HuH-7.5 (cell line): ENCODE results near the gene MAPK8IP3.
"Not testable (repeated sequence)": the region's sequence is repeated elsewhere in the genome, so short reads cannot be mapped to it uniquely, and the experiment has no call there.

Experiments
- DNase-seq: peaks from one replicate; pipeline ENCODE4 v3.0.0; 2011; ENCODE audit warnings: low spot score

Gene MAPK8IP3

GRCh38 chr16:1678500-1679098 is 27.4 kb upstream of the MAPK8IP3 start:
- DNase-seq = peak; percentile 31

DNA sequence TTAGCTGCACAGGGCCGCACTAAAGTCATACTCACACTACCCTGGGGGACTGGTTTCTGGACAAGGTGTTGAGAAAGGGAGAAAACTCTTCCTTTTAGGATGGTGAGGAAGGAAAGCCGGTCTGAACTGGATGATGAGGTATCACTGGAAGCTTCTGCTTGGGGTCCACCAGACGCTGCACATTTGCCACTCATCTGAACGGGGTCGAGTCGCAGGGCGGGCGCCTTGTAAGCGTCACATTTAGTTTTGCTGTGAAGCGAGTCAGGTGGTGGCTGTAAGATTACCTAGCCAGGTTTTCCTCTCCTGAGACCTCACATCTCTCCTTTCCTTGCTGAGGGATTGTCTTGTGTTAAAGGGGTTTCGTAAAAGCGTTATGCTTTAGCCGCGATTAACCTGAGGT is 25.6 kb upstream of the MAPK8IP3 start:
- DNase-seq = no peak

DNA sequence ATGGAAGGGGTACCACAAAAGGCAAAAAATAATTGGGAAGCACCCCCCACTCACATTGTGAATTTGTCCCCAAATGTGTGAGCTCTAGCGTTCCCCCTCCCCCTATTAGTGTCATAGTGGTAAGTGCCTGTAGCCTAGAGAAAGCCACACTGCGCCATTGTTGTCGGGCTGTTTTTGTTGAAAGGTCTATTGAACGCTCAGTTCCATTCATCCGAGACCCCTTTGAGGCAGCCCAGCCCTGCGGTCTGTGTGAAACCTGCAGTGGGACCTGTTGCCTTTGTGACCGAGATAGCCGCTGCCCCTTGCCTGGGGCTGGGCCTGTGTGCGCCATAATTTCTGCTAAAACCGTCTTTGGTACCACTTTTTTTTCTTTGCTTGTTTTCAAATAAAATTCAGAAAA is 25.0 kb upstream of the MAPK8IP3 start:
- no peak for DNase-seq

DNA sequence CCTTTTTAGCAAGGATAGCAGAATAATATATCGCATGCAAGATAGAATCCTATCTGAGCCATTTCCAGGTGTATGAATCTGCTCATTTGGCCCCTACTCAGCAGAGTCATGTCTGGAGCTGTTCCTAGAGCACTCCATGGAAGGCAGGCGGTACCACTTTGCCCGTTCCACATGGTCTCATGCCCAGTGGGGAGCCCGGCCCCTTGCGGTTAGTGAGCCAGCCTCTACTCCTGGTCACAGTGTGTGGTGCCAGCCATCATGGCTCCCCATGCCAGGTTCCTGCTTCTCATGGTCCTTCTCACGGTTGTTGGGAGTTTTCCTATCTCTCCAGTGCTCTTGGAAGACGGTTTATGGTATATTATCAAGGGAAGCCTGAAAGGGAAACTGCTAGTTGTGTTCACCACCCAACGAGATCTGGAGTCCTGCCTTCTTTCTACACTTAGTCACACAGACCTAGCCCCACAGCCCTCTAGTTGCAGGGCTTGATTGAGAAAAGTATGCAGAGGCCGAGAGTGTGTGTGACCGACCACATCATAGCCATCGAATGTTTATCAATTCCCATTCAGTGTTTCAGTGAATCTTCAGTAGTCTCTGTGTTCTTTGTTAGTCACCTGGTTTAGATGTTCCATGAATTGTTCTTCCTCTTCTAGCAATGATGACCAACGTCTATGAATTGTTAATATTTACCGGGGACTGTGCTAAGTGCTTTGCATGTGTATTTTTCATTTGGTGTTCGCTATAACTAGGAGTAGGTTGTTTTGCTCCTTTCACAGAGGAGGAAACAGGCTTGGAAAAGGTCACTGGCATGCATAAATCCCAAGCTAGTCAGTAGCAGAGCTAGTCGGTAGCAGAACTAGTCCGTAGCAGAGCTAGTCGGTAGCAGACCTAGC is 18.3 kb upstream of the MAPK8IP3 start:
- no peak for DNase-seq

- peak; percentile 78 for DNase-seq
These were observed 17.0 kb upstream of the MAPK8IP3 start for GRCh38 chr16:1688807-1689560.

DNA sequence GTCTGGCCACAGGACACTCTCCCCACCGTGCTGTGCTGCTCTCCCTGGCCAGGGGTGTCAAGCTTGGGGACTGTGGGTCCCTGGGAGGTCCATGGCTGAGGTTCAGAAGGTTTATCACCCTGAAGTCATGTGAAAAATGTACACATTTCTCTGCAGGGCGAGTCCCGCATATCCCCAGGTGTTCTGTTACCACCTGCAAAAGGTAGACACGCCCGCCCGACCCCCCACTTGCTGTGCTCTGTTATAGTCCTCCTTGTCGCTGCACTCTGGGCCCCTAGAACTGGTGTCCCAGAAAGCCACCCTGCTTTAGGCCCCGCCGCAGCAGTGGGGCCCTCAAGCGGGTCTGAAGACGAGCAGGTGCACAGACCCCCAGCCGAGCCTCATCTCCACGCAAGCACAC is 16.1 kb upstream of the MAPK8IP3 start:
- no peak for DNase-seq

DNA sequence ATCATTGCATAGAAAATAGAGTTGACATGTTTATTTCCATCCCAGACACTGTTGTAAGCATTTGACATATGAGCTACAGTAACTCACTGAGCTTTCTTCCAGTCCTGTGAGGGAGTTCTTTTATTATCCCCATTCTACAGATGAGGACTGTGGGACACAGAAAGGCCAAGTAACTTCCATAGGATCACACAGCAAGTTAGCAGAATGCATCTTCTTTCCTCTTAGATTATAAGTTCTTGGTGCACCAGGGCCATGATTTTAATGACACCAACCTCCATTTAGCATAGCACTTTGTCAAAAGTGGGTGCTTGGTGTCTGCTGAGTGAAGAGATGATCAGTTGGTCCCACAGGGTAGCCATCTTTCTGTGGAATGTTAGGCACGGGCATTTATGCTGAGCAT is 15.2 kb upstream of the MAPK8IP3 start:
- DNase-seq = no peak

DNA sequence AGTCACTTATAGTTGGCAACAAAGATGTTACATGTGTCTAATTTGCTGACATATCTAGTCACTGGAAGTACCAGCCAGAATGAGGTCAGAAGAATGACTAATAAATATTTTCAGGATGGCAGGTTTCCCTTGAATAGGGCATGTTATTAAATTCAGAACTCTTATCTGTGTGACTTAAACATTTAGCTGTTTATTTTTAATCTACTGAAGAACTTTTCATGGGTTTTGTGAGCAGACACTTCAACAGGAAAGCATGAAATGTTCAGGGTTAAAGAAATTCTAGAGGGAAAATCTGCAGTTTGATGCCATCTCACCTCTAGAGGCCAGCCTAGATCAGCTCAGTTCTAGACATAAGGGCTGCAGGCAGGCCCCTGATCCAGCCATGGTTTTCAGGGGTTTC is 14.7 kb upstream of the MAPK8IP3 start:
- DNase-seq = no peak

- DNase-seq = no peak
These were observed 14.0 kb upstream of the MAPK8IP3 start for GRCh38 chr16:1691956-1692355.

DNA sequence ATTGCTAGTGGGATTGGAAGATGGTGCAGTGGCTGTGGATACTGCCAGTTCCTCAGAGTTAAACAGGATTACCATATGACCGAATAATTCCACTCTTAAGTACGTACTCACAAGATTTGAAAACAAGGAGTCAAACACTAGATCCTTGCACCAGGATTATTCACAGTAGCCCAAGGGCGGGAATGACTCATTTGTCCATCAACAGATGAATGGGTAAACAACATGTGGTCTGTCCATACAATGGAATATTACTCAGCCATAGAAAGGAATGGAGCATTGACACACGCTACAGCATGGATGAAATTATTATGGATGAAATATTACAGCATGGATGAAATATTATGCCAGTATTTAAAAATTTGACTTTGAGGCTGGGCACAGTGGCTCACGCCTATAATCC is 9.1 kb upstream of the MAPK8IP3 start:
- DNase-seq = no peak

DNA sequence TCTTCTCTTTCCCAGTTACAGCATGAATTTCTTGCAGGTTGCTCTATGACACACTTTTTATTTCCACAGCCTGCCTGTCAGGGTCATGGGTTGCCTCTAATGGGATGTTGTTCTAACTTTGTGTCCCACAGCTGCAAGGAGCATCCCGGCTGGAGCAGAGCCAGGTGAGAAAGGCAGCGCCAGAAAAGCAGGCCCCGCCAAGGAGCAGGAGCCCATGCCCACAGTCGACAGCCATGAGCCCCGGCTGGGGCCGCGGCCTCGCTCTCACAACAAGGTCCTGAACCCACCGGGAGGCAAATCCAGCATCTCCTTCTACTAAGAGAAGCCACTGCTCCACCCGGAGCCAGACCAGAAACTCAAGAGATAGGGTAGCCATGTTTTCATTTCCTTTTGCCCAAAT is 7.3 kb upstream of the MAPK8IP3 start:
- DNase-seq = no peak

DNA sequence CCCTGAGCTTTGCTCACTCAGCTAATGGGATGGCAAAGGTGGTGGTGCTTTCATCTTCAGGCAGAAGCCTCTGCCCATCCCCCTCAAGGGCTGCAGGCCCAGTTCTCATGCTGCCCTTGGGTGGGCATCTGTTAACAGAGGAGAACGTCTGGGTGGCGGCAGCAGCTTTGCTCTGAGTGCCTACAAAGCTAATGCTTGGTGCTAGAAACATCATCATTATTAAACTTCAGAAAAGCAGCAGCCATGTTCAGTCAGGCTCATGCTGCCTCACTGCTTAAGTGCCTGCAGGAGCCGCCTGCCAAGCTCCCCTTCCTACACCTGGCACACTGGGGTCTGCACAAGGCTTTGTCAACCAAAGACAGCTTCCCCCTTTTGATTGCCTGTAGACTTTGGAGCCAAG is 5.7 kb upstream of the MAPK8IP3 start:
- no peak for DNase-seq

DNA sequence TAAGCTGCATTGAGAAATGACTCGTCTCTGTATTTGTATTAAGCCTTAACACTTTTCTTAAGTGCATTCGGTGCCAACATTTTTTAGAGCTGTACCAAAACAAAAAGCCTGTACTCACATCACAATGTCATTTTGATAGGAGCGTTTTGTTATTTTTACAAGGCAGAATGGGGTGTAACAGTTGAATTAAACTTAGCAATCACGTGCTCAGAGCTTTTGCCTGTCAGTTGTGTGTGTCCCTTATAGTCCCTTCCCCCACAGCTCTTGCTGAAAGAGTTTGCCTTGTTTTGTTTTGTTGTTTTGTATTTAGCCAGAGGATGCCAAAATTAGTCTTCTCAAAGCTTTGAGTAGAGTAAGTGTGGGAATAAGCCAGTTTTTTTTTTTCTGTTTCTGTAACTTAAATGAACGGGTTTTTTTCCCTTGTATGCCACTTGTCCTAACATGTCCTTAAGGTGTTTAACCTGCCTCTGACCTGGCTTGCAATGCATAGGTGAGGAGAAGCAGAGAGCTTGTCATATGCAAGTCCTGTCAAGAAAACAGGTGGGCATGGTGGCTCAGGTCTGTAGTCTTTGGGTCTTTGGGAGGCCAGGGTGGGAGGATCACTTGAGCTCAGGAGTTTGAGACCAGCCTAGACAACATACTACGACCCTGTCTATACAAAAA is 4.6 kb upstream of the MAPK8IP3 start:
- DNase-seq = no peak

DNA sequence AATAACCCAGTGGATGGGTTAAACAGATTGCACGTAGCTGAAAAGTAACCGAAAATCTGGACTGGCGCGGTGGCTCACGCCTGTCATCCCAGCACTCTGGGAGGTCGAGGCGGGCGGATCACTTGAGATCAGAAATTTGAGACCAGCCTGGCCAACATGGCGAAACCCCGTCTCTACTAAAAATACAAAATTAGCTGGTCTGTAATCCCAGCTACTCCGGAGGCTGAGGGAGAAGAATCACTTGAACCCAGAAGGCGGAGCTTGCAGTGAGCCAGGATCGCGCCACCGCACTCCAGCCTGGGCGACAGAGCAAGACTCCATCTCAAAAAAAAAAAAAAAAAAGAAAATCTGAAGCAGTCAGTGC is 689 bp upstream of the MAPK8IP3 start:
- DNase-seq = not testable (repeated sequence)

DNA sequence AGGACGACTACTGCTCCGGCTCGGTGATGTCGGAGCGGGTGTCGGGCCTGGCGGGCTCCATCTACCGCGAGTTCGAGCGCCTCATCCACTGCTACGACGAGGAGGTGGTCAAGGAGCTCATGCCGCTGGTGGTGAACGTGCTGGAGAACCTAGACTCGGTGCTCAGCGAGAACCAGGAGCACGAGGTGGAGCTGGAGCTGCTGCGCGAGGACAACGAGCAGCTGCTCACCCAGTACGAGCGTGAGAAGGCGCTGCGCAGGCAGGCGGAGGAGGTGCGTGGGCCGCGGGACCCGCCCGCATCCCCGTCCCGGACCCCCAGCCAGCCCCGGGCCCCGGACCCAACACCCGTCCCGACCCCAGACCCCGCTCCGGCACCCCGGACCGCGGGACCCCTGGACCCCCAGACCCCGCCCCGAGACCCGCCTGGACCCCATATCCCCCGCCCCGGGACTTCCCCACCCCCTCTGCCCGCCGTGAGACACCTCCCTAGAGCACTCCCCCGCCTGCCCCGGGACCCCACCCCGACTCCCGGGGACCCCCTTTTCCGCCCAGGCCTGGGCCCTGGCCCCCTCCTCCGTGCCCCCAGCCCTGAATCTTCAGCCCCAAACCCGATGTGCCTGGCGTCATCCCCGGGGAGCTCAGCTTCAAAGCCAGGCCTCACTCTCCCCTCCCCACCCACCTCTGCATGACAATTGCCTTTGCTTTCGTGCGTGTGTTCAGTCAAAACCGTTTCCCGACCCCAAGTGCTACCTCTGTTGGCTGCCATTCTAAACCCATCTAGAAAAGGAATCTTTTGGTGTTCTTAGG is 594 bp downstream of the MAPK8IP3 start:
- DNase-seq = peak; percentile 52

DNA sequence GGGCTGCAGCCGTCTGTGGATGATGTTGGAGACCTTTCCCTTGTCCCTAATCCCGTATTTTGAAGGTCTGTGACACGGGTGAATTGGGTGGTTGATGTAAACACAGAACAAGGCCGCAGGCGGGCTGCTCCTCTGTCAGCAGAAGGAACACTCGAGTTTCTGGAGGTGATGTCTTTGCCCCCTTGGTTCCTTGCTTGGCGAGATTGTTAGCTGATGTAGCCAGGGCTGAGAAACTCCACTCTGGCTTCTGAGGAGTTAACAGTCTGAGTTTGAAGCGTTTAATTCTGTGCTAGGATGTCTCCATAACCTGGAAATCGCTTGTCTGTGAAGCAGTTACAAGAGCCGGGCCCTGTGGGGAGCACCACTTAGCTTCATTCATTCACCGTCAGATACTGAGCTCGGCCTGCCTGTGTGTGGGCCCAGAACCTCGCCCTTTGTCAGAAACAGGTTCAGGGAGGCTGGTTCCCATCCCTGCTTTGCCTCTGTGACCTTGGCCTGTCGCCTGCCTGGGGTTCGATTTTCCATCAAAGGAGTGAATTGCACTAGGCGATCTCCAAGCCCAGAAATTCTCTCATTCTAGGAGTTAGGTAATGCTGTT is 1.3 kb downstream of the MAPK8IP3 start:
- no peak for DNase-seq

- DNase-seq = no peak
These were observed 2.2 kb downstream of the MAPK8IP3 start for GRCh38 chr16:1708083-1708767.

DNA sequence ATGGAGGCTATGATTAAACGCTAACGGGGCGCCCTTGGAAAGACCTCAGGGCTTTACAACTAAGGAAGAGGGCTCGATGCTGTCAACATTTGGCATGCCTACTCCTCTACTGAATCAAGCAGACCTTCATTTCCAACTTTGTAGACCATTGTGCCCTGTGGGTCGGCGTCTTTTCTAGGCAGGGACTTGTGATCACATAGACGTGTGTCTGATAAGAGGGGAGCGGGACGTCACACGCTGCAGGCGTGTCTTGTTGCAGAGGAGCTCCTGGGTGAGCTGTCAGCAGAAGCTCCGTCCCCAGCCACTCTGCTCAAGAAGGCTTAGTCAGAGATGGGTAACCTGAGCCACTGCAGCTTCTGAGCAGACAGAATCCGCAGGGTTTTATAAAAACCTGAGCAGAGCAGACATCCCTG is 2.8 kb downstream of the MAPK8IP3 start:
- DNase-seq = no peak

DNA sequence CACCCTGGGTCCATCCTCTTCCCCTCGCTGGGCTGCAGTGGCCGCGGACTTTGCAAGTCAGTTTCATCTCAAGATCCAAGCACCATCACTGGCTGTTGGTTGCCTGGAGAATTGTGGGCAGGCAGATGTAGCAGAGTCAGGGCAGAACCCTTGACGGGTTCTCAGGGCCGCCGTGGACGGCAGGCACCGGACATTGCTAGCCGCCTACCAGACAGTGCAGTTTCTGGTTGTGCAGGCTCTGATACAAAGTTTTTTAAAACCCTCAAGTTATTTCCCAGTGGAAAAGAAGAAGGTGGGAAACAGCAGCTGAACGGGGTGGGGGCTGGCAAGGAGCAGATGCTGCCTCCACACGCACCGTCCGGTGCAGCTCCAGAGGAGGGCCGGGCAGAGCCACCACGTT is 3.4 kb downstream of the MAPK8IP3 start:
- no peak for DNase-seq

DNA sequence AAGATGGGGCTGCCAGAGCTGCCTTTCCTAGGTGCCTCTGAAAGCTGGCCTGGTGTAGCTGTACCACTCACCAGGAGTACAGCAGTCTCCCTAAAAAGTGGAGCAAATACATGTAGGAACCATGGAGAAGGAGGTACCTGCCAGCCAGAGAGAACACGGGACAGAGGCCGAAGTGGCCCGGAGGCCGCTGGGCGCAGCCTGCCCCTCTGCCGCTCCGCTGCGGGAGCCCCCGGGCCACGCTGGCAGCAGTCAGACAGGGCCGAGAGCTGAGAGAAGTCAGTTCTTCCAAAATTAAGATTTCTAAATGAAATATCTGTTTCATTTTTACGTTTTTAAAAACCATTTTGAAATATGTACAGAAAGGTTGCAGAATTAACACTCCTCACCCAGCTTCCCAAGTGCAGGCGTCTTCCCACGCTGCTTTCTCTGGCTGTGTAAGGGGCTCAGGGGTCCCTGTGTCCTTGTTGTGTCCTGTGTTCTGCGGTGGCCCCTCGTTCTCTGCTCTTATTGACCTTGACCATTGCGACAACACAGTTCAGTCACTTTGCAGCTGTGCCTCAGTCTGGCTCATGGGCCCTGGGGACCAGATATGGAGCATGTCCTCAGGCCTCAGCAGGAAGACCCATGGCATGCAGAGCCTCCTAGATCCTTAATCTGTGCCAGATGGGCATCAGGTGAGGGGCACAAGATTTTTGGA is 5.0 kb downstream of the MAPK8IP3 start:
- DNase-seq = no peak
